SK-N-MC (cell line): ENCODE measurements around the gene OR11H6.

Source experiments
- EZH2 ChIP-seq: fragments of 200-600 bp; sonication (generic); IDR thresholded peaks from one replicate; pipeline ENCODE4 v1.6.1; 2017; ENCODE audit warnings: antibody characterized with exemption
- POLR2AphosphoS5 ChIP-seq: IDR thresholded peaks from 2 replicates; pipeline ENCODE4 v1.6.1; 2012; ENCODE audit warnings: mild to moderate bottlenecking, low read depth, low read length, borderline replicate concordance

DNA sequence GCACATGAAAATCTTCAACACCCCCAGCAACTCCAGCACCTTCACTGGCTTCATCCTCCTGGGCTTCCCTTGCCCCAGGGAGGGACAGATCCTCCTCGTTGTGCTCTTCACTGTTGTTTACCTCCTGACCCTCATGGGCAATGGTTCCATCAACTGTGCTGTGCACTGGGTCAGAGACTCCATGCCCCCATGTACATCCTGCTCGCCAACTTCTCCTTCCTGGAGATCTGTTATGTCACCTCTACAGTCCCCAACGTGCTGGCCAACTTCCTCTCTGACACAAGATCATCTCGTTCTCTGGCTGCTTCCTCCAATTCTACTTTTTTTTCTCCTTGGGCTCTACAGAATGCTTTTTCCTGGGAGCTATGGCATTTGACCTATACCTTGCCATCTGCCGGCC, 44.3 kb upstream of the OR11H6 start:
- TF ChIP-seq POLR2AphosphoS5 = no peak
- no peak for TF ChIP-seq EZH2
